Testis (tissue), 3 donors: ENCODE data around the gene AP2A2. TPM values are rescaled to one million over a fixed set of nuclear protein-coding genes. Genes with fewer than 3 reads are reported as not detected.

Experiments used
- DNase-seq: peaks from one replicate; pipeline ENCODE4 v3.0.0-alpha.2; 2019
- H3K27ac ChIP-seq, 2 donors: fragments of 200-600 bp; sonication (generic); one replicate each; pipeline ENCODE4 v1.5.1; 2019
- H3K27me3 ChIP-seq: fragments of 200-600 bp; sonication (generic); one replicate; pipeline ENCODE4 v1.5.1; 2019
- H3K36me3 ChIP-seq: fragments of 200-600 bp; sonication (generic); one replicate; pipeline ENCODE4 v1.5.1; 2017; ENCODE audit warnings: low read depth; ENCODE audit errors: missing control alignments
- H3K4me1 ChIP-seq: fragments of 200-600 bp; sonication (generic); one replicate; pipeline ENCODE4 v1.5.1; 2019
- H3K4me3 ChIP-seq, 2 donors: fragments of 200-600 bp; sonication (generic); one replicate each; pipeline ENCODE4 v1.5.1; 2017 to 2019
- H3K9me3 ChIP-seq: fragments of 200-600 bp; sonication (generic); one replicate; pipeline ENCODE4 v1.5.1; 2017
- POLR2A ChIP-seq: fragments of 450-650 bp; IDR thresholded peaks from one replicate; pipeline ENCODE4 v1.6.1; 2017; ENCODE audit warnings: antibody characterized with exemption, mild to moderate bottlenecking, moderate library complexity
- WGBS, 2 donors: methylation state at CpG; one replicate each; pipeline ENCODE4 v1.1.5; 2018; 5-methylcytosine and 5-hydroxymethylcytosine counted together
- intact Hi-C: fragments of 100-400 bp; cut with DNase I; formaldehyde crosslinking; loops from one replicate; pipeline ENCODE4 v1.15.1; 2023; ENCODE audit warnings: low total_unique reads
- polyA plus RNA-seq: library from polyadenylated mRNA; stranded (reverse); fragments of 350-450 nt; fragmentation: Illumina TruSeq; extraction: RNeasy Lipid Tissue Mini Kit (QIAGEN cat#74804); gene quantifications from one replicate; pipeline ENCODE4 v1.2.3, GENCODE V29; 2014; ENCODE audit warnings: low read depth, low replicate concordance; ENCODE audit not compliant: insufficient read depth
- total RNA-seq, 2 donors: library from RNA; depleted of rRNA; stranded (reverse); fragments of >200 nt; gene quantifications; one replicate each; pipeline ENCODE4 v1.2.3, GENCODE V29; 2016
- TF ChIP-seq, protein P1 (sequence below), 3 experiments: fragments of 450-650 bp in 2 of 3; fragments of 200-600 bp in 1 of 3; sonication (generic) in 1 of 3; IDR thresholded peaks; one replicate each; pipeline ENCODE4 v1.5.1; 2016 to 2019; ENCODE audit warnings: antibody characterized with exemption in 3 of 3, mild to moderate bottlenecking in 2 of 3, moderate library complexity in 1 of 3

AP2A2 gene
- total and polyA plus RNA-seq, 3 donors from 2014 or later: 82.0 to 106 (median 95.0) TPM

DNA sequence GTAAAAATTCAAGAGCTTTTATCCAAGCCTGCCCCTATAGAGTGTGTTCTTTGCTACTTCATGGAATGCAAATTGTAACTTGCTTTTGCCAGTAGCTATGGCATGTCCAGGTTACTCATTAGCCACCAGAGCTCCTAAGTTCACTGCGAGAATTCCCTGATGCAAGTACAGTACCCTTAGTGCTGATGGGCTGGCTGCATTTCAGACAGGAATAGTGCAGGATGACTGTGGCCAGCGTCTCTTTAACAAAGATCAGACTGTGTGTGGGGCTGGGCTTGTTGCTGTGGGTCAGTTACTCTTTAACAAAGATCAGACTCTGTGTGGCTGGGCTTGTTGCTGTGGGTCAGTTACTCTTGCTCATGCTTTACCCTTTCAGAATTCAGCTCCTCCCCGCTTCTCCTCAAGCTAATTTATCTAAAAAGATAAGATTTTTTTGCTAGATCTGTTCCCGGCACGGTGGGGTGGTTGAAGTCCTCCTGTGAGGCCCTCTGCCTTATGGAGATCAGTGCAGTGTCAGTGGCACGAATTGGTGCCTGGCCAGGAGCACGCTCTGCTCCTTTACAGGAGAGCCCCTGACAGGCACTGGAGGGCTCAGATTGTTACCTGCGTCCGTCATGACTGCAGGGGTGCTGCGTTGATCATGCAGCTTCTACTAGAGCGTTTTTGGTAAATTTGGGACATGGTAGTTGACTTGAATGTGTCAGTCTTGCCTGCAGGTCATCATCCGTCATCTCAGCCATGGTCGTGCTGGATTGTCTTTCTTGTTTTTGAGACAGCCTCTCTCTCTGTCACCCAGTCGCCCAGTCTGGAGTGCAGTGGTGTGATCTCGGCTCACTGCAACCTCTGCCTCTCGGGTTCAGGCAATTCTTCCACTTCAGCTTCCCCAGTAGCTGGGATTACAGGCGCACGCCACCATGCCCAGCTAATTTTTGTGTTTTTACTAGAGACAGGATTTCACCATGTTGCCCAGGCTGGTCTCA is 27.0 kb downstream of the AP2A2 start:
- Histone ChIP-seq H3K4me1 (peaks cover 6% of the 10 kb centered on the region), H3K9me3 (no peaks in the 10 kb centered on the region), H3K27me3 (no peaks in the 10 kb centered on the region), H3K4me3 (no peak overlapping the region), H3K27ac (no peak overlapping the region), H3K36me3 (no peaks in the 10 kb centered on the region)
- intact Hi-C loops: no loop called here
- WGBS, 2 donors: 76 to 78% methylated on average over 18 of the region's 18 CpGs
- no peak for DNase-seq
- no peak for TF ChIP-seq POLR2A
- TF ChIP-seq, protein P1, sequence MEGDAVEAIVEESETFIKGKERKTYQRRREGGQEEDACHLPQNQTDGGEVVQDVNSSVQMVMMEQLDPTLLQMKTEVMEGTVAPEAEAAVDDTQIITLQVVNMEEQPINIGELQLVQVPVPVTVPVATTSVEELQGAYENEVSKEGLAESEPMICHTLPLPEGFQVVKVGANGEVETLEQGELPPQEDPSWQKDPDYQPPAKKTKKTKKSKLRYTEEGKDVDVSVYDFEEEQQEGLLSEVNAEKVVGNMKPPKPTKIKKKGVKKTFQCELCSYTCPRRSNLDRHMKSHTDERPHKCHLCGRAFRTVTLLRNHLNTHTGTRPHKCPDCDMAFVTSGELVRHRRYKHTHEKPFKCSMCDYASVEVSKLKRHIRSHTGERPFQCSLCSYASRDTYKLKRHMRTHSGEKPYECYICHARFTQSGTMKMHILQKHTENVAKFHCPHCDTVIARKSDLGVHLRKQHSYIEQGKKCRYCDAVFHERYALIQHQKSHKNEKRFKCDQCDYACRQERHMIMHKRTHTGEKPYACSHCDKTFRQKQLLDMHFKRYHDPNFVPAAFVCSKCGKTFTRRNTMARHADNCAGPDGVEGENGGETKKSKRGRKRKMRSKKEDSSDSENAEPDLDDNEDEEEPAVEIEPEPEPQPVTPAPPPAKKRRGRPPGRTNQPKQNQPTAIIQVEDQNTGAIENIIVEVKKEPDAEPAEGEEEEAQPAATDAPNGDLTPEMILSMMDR (IDR thresholded peaks at IDR 0.05): no peak

GRCh38 chr11:953512-953911 is 27.8 kb downstream of the AP2A2 start:
- no peak overlapping the region for H3K27ac ChIP-seq
- no peak for DNase-seq
- no peaks in the 10 kb centered on the region for H3K36me3 ChIP-seq
- intact Hi-C loops: no loop called here
- WGBS, 2 donors: 84 to 92% methylated on average over 13 of the region's 13 CpGs
- H3K9me3 ChIP-seq: no peaks in the 10 kb centered on the region
- no peak overlapping the region for H3K4me3 ChIP-seq
- TF ChIP-seq POLR2A: no peak
- TF ChIP-seq, protein P1 (IDR thresholded peaks at IDR 0.05): no peak
- H3K4me1 ChIP-seq: peaks cover 6% of the 10 kb centered on the region
- H3K27me3 ChIP-seq: no peaks in the 10 kb centered on the region

GRCh38 chr11:954392-955153 is 28.9 kb downstream of the AP2A2 start:
- intact Hi-C loops: no loop called here
- Histone ChIP-seq H3K27me3 (no peaks in the 10 kb centered on the region), H3K36me3 (no peaks in the 10 kb centered on the region), H3K4me3 (no peak overlapping the region), H3K27ac (no peak overlapping the region), H3K4me1 (peaks cover 6% of the 10 kb centered on the region), H3K9me3 (no peaks in the 10 kb centered on the region)
- no peak for DNase-seq
- WGBS, 2 donors: 86 to 90% methylated on average over 5 of the region's 5 CpGs
- TF ChIP-seq POLR2A: no peak
- TF ChIP-seq, protein P1 (IDR thresholded peaks at IDR 0.05): no peak

GRCh38 chr11:955154-956063 is 29.7 kb downstream of the AP2A2 start:
- intact Hi-C loops: no loop called here
- TF ChIP-seq, protein P1 (IDR thresholded peaks at IDR 0.05): no peak
- no peak for TF ChIP-seq POLR2A
- Histone ChIP-seq H3K27me3 (no peaks in the 10 kb centered on the region), H3K9me3 (no peaks in the 10 kb centered on the region), H3K4me3 (no peak overlapping the region), H3K36me3 (no peaks in the 10 kb centered on the region), H3K4me1 (peaks cover 6% of the 10 kb centered on the region), H3K27ac (no peak overlapping the region)
- DNase-seq: no peak
- WGBS, 2 donors: 65% methylated on average over 12 to 15 of the region's 15 CpGs
